GM18505 (cell line): ENCODE results near the gene VPREB3.
"Not testable (repeated sequence)": the region's sequence is repeated elsewhere in the genome, so short reads cannot be mapped to it uniquely, and the experiment has no call there.

Experiments
- ATAC-seq: cut with Tn5 transposase; IDR thresholded peaks from one replicate; pipeline ENCODE4 v1.9.1; 2021; ENCODE audit not compliant: unreplicated experiment
- POLR2A ChIP-seq: IDR thresholded peaks from 4 replicates; pipeline ENCODE4 v1.6.1; 2011; ENCODE audit warnings: borderline replicate concordance; ENCODE audit not compliant: insufficient read depth, insufficient read length; ENCODE audit errors: extremely low read depth

VPREB3 gene

DNA sequence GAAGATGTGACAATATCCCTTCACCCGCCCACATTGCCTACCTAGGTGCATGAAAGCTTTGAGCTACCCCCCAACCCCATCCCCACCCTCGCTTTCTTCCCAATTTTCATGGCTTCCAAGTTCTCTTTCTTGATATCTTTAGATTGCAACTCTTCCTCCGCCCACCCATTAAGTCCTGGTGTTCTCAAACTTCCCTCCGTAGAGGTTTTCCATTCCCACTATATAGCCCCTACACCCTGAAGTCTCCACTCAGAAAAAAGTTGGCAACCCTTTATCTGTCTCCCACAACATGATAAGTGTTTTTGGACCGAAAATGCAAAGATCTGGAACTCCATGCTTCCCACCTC is 3.9 kb downstream of the VPREB3 start:
- ATAC-seq, result no peak
- TF ChIP-seq POLR2A, result no peak

- TF ChIP-seq POLR2A, result no peak
- ATAC-seq, result no peak
Observed at GRCh38 chr22:23749841-23750301, 4.4 kb downstream of the VPREB3 start.

- TF ChIP-seq POLR2A, result no peak
- no peak for ATAC-seq
Observed at GRCh38 chr22:23745791-23746190, 8.4 kb downstream of the VPREB3 start.

GRCh38 chr22:23744485-23744884 is 9.7 kb downstream of the VPREB3 start:
- TF ChIP-seq POLR2A, result no peak
- no peak for ATAC-seq

DNA sequence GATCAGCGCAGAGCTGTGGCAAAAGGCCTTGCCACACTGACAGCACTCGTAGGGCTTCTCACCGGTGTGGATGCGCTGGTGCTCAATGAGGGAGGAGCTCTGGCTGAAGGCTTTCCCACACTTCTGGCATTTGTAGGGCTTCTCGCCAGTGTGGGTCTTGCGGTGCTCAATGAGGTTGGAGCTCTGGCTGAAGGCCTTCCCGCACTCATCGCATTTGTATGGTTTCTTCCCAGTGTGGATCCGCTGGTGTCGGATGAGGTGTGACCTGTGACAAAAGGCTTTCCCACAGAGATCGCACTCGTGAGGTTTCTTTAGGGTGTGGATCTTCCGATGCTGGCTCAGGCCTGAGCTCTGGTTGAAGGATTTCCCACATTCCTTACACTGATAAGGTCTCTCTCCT is 10.2 kb downstream of the VPREB3 start:
- no peak for ATAC-seq
- no peak for TF ChIP-seq POLR2A

GRCh38 chr22:23743303-23743705 is 10.9 kb downstream of the VPREB3 start:
- ATAC-seq, result no peak
- TF ChIP-seq POLR2A, result no peak

GRCh38 chr22:23742505-23743264 is 11.5 kb downstream of the VPREB3 start:
- no peak for TF ChIP-seq POLR2A
- ATAC-seq, result no peak

- ATAC-seq, result no peak
- no peak for TF ChIP-seq POLR2A
Observed at GRCh38 chr22:23737696-23738095, 16.5 kb downstream of the VPREB3 start.

GRCh38 chr22:23728108-23728507 is 26.1 kb downstream of the VPREB3 start:
- ATAC-seq, result not testable (repeated sequence)

DNA sequence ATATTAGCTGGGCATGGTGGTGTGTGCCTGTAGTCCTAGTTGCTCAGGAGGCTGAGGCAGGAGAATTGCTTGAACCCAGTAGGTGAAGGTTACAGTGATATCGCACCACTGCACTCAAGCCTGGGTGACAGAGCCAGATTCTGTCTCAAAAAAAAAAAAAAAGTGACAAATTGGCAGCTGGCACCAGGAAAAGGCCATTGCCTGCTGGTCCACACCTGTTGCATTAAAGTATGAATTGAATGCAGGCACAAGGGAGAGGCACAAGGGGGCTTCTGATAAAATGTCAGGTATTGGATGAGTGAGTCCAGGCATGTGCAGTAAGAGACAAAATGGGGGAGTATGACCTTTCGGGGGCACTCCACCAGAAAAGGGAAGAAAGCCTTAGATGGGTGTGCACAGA is 31.5 kb downstream of the VPREB3 start:
- no peak for TF ChIP-seq POLR2A
- ATAC-seq, result no peak

DNA sequence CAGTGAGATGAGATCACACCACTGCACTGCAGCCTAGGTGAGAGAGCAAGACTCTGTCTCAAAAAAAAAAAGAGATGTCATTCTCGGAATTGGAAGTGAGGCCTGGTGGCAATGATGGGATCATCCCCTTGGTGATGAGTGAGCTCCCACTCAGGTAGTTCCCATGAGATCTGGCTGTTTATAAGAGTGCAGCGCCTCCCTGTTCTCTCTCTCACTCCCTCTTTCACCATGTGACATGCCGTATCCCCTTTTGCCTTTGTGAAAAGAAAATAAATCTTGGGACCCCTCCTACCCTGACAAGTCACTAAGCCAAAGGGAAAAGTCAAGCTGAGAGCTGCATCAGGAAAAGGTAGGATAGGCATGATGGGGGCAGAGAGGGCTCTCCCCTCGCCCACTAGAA is 32.1 kb downstream of the VPREB3 start:
- TF ChIP-seq POLR2A, result no peak
- no peak for ATAC-seq

DNA sequence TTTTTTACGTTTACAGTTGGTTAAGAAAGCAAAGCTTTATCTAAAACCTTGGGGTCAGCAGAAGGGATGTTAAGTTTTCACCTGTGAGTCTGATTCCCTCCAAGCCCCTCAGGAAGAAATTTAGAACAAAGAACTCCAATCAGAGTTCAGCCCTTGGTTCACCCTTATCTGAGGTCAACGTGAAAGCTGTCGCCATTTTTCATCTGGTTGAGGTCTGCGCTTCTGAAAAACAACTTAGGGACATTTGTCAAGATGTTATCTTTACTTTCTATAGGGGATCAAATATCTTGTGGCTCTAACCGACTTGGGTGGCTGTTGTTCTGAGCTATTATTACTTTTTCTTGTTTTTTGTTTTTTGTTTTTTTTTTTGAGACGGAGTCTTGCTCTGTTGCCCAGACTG is 33.4 kb downstream of the VPREB3 start:
- no peak for TF ChIP-seq POLR2A
- no peak for ATAC-seq

GRCh38 chr22:23718371-23719165 is 35.7 kb downstream of the VPREB3 start:
- no peak for ATAC-seq

More at GRCh38 chr22:23718371-23719165, 35.7 kb downstream of the VPREB3 start:
- TF ChIP-seq POLR2A, result no peak
